ENCODE results near the gene CTNNBL1.

The CTNNBL1 gene, protein sequence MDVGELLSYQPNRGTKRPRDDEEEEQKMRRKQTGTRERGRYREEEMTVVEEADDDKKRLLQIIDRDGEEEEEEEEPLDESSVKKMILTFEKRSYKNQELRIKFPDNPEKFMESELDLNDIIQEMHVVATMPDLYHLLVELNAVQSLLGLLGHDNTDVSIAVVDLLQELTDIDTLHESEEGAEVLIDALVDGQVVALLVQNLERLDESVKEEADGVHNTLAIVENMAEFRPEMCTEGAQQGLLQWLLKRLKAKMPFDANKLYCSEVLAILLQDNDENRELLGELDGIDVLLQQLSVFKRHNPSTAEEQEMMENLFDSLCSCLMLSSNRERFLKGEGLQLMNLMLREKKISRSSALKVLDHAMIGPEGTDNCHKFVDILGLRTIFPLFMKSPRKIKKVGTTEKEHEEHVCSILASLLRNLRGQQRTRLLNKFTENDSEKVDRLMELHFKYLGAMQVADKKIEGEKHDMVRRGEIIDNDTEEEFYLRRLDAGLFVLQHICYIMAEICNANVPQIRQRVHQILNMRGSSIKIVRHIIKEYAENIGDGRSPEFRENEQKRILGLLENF

DNA sequence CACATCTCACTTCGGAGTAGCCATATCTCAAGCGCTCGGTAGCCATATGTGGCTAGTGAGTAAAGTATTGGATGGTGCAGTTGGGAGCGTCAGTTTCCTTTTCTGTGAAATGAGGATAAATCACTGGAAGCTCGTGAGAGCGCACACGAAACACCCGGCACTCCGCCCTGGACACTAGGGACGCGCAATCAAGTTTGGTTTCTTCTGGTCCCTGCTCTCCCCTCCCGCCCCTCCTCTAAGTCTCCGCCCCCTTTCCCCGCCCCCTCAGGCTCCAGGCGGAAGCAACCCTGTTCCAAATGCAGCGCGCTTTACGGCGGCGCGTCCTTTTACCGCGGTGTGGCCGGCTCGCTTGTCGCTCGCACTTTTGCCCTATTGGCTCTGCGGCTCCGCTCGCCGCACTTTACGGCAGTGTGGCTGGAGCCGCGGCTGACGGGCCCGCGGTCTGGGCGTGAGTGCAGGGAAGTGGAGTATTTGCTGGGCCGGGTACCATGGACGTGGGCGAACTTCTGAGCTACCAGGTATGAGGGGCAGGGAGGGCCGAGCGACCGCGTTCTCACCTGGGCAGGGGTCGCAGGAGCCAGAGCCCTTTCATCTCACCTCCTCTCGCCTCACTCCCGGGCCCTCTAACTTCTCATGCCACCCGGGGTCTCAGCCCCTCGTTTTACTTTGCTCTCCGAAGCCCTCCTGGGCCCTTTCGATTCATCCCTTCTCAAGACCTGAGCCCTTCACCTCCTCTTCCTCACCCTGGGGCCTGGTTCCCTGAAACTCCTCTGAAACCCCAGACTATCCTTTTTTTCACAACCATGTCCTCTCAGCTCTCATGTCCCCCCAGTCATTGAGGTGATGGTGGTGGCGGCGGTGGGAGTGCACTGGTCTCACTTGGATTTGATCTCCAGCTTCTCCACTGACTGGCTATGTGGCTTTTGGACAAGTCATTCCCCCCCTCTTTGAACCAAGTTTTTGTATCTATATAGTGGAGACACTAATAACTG, at the start of gene CTNNBL1:
TSS of gene CTNNBL1 (plus strand) at position 396 of the 992 bp plus-strand sequence. CDS start at position 489, 93 bp downstream.
- Histone ChIP-seq H3K27me3 (replicated peaks; ENCODE audit: control insufficient read depth, insufficient read depth, low read length) (no peaks in the 10 kb centered on the region), H3K36me3 (ENCODE audit: control insufficient read depth, insufficient read depth, low read length) (no peaks in the 10 kb centered on the region; the same call in 1 of the 2 replicates), H3K4me3 (replicated peaks; ENCODE audit: low read depth, low read length) (peak within 1 kb of the TSS; percentile 88)
- DNase-seq (ENCODE audit: extremely low read depth, insufficient read length): peak; percentile 96
- TF ChIP-seq, protein P1, sequence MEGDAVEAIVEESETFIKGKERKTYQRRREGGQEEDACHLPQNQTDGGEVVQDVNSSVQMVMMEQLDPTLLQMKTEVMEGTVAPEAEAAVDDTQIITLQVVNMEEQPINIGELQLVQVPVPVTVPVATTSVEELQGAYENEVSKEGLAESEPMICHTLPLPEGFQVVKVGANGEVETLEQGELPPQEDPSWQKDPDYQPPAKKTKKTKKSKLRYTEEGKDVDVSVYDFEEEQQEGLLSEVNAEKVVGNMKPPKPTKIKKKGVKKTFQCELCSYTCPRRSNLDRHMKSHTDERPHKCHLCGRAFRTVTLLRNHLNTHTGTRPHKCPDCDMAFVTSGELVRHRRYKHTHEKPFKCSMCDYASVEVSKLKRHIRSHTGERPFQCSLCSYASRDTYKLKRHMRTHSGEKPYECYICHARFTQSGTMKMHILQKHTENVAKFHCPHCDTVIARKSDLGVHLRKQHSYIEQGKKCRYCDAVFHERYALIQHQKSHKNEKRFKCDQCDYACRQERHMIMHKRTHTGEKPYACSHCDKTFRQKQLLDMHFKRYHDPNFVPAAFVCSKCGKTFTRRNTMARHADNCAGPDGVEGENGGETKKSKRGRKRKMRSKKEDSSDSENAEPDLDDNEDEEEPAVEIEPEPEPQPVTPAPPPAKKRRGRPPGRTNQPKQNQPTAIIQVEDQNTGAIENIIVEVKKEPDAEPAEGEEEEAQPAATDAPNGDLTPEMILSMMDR (IDR thresholded peaks at IDR 0.05; ENCODE audit: insufficient read depth, low read length, poor library complexity, severe bottlenecking): no peak

DNA sequence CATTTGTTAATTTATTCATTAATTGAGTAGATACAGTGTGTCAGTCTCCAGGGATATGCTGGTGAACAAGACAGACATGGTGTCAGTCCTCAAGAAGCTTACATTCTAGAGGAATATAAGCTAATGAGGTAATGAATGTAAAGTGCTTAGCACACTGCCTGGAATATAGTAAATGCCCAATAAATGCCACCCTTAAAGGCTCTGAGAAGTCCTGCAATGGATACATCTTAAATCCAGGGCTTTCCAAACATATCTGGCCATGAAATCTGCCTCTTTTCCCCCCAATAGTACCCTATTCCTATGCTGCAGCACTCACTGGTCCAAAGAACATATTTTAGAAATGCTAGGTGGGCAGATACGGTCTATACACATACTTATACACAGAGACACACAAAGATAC, 49.2 kb upstream of the CTNNBL1 start:
- Histone ChIP-seq H3K4me3 (replicated peaks; ENCODE audit: low read depth, low read length) (no peak overlapping the region), H3K27me3 (replicated peaks; ENCODE audit: control insufficient read depth, insufficient read depth, low read length) (peaks cover 2% of the 10 kb centered on the region), H3K36me3 (ENCODE audit: control insufficient read depth, insufficient read depth, low read length) (no peaks in the 10 kb centered on the region)
- TF ChIP-seq, protein P1 (IDR thresholded peaks at IDR 0.05; ENCODE audit: insufficient read depth, low read length, poor library complexity, severe bottlenecking): no peak
- no peak for DNase-seq (ENCODE audit: extremely low read depth, insufficient read length)

DNA sequence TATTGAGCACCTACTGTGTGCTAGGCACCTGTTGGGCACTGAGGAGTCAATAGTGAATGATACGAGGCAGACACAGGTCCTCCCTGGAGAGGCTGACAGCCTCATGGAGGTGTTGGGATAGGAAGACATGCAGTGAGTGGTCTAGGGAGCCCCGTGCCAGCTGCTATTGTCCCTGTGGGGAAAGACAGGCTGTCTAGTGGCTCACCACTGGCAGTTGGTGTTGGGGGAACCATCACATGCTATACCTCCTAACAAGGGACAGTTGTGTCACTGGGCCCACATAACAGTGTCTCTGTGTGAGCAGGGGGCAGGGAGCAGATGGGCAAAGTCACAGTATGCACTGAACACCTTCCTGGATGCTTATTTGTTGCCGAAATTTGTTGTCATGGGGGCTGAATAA, 45.9 kb upstream of the CTNNBL1 start:
- no peaks in the 10 kb centered on the region for H3K36me3 ChIP-seq (ENCODE audit: control insufficient read depth, insufficient read depth, low read length)
- H3K27me3 ChIP-seq (replicated peaks; ENCODE audit: control insufficient read depth, insufficient read depth, low read length): peaks cover 2% of the 10 kb centered on the region; the same call in 1 of the 2 replicates
- TF ChIP-seq, protein P1 (IDR thresholded peaks at IDR 0.05; ENCODE audit: insufficient read depth, low read length, poor library complexity, severe bottlenecking): no peak
- DNase-seq (ENCODE audit: extremely low read depth, insufficient read length): no peak
- H3K4me3 ChIP-seq (replicated peaks; ENCODE audit: low read depth, low read length): no peak overlapping the region

DNA sequence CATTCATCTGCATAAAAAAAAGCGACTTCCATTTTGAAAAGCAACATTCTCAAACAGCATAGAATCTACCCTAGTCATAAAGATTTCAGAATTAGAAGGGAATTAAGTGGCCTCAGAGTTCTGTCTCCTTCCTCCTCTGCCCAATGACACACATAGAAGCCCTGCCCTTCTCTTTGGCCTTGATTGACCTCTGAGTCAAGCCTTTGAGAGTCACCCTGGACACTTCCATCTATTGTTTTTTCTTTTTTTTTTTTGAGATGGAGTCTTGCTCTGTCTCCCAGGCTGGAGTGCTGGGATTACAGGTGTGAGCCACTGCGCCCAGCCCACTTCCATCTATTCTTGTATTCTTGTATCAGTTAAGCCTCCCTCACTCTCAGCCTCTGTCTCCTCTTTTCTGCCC, 44.8 kb upstream of the CTNNBL1 start:
- Histone ChIP-seq H3K27me3 (replicated peaks; ENCODE audit: control insufficient read depth, insufficient read depth, low read length) (peaks cover 2% of the 10 kb centered on the region; the same call in 1 of the 2 replicates), H3K4me3 (replicated peaks; ENCODE audit: low read depth, low read length) (no peak overlapping the region), H3K36me3 (ENCODE audit: control insufficient read depth, insufficient read depth, low read length) (no peaks in the 10 kb centered on the region)
- TF ChIP-seq, protein P1 (IDR thresholded peaks at IDR 0.05; ENCODE audit: insufficient read depth, low read length, poor library complexity, severe bottlenecking): no peak
- no peak for DNase-seq (ENCODE audit: extremely low read depth, insufficient read length)

DNA sequence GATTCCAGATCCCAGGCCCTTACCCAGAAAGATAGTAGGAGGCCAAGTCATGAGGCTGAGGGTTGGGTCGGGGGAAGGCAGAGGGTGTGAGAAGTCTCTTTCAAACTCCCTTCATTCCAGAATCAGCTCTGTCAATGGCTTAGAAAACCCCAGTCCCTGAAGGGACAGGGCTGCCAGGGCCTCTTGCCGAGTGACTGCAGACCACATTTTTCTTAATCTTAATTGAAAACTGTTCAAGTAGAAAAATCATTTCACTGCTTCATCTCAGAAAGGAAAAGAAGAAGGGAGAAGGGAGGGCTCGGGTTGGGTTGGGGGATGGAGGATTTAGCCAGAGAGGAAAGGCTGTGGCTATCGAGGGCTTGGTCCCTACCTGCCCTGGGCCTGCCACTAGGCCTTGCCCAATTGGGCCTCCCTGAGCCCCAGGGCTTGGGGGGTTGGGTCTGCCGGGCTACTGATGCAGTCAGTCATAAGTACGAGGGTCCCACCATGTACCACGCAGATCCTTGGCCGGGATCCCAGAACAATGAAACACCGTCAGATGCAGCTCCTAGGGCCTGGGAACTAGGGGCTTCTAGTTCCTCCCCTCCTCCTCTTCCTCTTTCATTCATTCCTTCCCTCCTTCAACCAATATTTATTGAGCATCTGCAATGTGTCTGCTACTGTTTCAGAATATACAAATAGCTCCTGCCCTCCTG, 44.0 kb upstream of the CTNNBL1 start:
- DNase-seq (ENCODE audit: extremely low read depth, insufficient read length): no peak
- H3K27me3 ChIP-seq (replicated peaks; ENCODE audit: control insufficient read depth, insufficient read depth, low read length): peaks cover 2% of the 10 kb centered on the region; the same call in 1 of the 2 replicates
- no peak overlapping the region for H3K4me3 ChIP-seq (replicated peaks; ENCODE audit: low read depth, low read length)
- TF ChIP-seq, protein P1 (IDR thresholded peaks at IDR 0.05; ENCODE audit: insufficient read depth, low read length, poor library complexity, severe bottlenecking): no peak
- H3K36me3 ChIP-seq (ENCODE audit: control insufficient read depth, insufficient read depth, low read length): no peaks in the 10 kb centered on the region

Data from GM06990 (cell line).